ENCODE data around the gene CAMK2A. TPM values are rescaled to one million over a fixed set of nuclear protein-coding genes. Genes with fewer than 3 reads are reported as not detected.

CAMK2A gene
- polyA plus RNA-seq, 1 of the 3 experiments (the other 2 are of a cell fraction), result 0.10 TPM

GRCh38 chr5:150321784-150322183, 32.2 kb upstream of the CAMK2A start (continued):
- TF ChIP-seq MAX (IDR thresholded peaks at IDR 0.05; ENCODE audit: low read depth), result no peak
- no peak for TF ChIP-seq IRF3 (IDR thresholded peaks at IDR 0.05; ENCODE audit: low read depth, low read length)
- no peak for TF ChIP-seq REST (IDR thresholded peaks at IDR 0.05; ENCODE audit: low read depth, low read length)
- no peak for TF ChIP-seq USF1 (IDR thresholded peaks at IDR 0.05; ENCODE audit: borderline replicate concordance, low read depth)
- TF ChIP-seq ELF1 (IDR thresholded peaks at IDR 0.05), result no peak

- ChIA-PET CTCF (interaction anchor here (1.2 to 1.9 kb wide), 2 partner anchors 14 to 57 kb away, joined by 3 to 4 read pairs; no protein-coding TSS in a partner anchor), POLR2A (no interaction called here)
- no peaks in the 10 kb centered on the region for H3K27me3 ChIP-seq (ENCODE audit: insufficient read depth)
- H3K79me2 ChIP-seq (ENCODE audit: insufficient read depth), result no peaks in the 10 kb centered on the region
- no peak overlapping the region for H2AFZ ChIP-seq (ENCODE audit: low read depth)
- no peak for DNase-seq
- WGBS (ENCODE audit: low lambda C conversion rate), result 93% methylated on average over 1 of the region's 1 CpG
- H3K4me3 ChIP-seq (ENCODE audit: low read depth in 2 of 2, low read length in 1 of 2), result no peak overlapping the region
- H3K9ac ChIP-seq, result no peak overlapping the region
- H3K9me3 ChIP-seq, result no peaks in the 10 kb centered on the region
- H3K9me2 ChIP-seq, result no peaks in the 10 kb centered on the region
- peaks cover 30% of the 10 kb centered on the region for H3F3A ChIP-seq (replicated peaks; ENCODE audit: insufficient read depth)
- H4K20me1 ChIP-seq (ENCODE audit: insufficient read depth), result no peaks in the 10 kb centered on the region
- no peak overlapping the region for H3K27ac ChIP-seq (ENCODE audit: low read depth in 2 of 2, low read length in 1 of 2)
- H3K36me3 ChIP-seq (replicated peaks in 1 of 2; ENCODE audit: control insufficient read depth in 1 of 2, insufficient read depth in 2 of 2, low read length in 1 of 2), result no peaks in the 10 kb centered on the region
- H3K4me1 ChIP-seq (ENCODE audit: control insufficient read depth in 1 of 2, insufficient read depth in 2 of 2, low read depth in 1 of 2, low read length in 1 of 2), result peaks cover 27% of the 10 kb centered on the region in 2 experiments
- no peak overlapping the region for H3K4me2 ChIP-seq
- TF ChIP-seq JUND (IDR thresholded peaks at IDR 0.05) (no peak), RCOR1 (IDR thresholded peaks at IDR 0.05; ENCODE audit: low read length) (no peak), RXRA (IDR thresholded peaks at IDR 0.05; ENCODE audit: borderline replicate concordance, low read depth) (no peak), USF1 (IDR thresholded peaks at IDR 0.05; ENCODE audit: borderline replicate concordance, low read depth) (no peak), FOXJ3 (CRISPR knock-in tag; IDR thresholded peaks at IDR 0.05) (no peak), REST (IDR thresholded peaks at IDR 0.05; ENCODE audit: low read depth, low read length) (no peak), CTCF (IDR thresholded peaks at IDR 0.05) (no peak), FOSL2 (IDR thresholded peaks at IDR 0.05; ENCODE audit: borderline replicate concordance, low read depth) (no peak), FOXM1 (IDR thresholded peaks at IDR 0.05; ENCODE audit: low read depth) (no peak), MXI1 (IDR thresholded peaks at IDR 0.05; ENCODE audit: low read depth, low read length) (no peak), NFIC (IDR thresholded peaks at IDR 0.05; ENCODE audit: borderline replicate concordance) (no peak), SMC3 (IDR thresholded peaks at IDR 0.05; ENCODE audit: low read depth, low read length) (no peak), RFX5 (IDR thresholded peaks at IDR 0.05; ENCODE audit: low read length) (no peak)
Observed at GRCh38 chr5:150321211-150321610, 31.6 kb upstream of the CAMK2A start.
